ENCODE results near the gene HLA-DPA1. TPM values are rescaled to one million over a fixed set of nuclear protein-coding genes. Genes with fewer than 3 reads are reported as not detected.
"Not testable (repeated sequence)": the region's sequence is repeated elsewhere in the genome, so short reads cannot be mapped to it uniquely, and the experiment has no call there.

HLA-DPA1 gene
- total RNA-seq, 1 experiment from 2014 or later = not detected

DNA sequence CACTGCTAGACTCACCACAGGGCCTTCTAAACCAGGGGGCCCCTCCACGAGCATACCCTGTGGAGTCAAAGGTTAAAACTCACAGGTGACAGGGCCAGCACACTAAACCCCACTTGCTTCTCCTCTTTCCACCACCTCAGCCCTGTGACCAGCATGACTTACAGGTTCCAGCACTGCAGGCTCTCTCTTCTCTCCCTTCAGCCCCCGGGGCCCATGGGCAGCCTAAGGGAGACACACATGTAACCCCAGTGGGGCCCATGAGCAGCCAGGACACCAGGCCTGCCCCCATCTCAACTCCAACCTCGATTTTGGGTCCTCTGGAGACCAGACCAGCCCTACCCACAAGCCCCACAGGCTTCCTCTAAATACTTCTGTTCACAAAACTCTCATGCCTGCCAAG lies 30.3 kb upstream of the HLA-DPA1 start:
- H4K20me1 ChIP-seq (ENCODE audit: insufficient read depth) = no peaks in the 10 kb centered on the region
- H3K9me3 ChIP-seq (ENCODE audit: insufficient read depth, low read depth) = 0 out of 2 replicates have a peak, but pooled peaks cover 11% of the 10 kb centered on the region
- no peak overlapping the region for H3K4me3 ChIP-seq
- no peak overlapping the region for H3K4me2 ChIP-seq
- H3K27me3 ChIP-seq (ENCODE audit: insufficient read depth, low read depth) = peaks cover 19% of the 10 kb centered on the region
- no peak overlapping the region for H3K27ac ChIP-seq
- no TSS peak for BruUV-seq (replicated peaks)
- no peaks in the 10 kb centered on the region for H3K79me2 ChIP-seq (ENCODE audit: low read depth)
- H2AFZ ChIP-seq = no peak overlapping the region
- no peaks in the 10 kb centered on the region for H3K9me2 ChIP-seq (ENCODE audit: insufficient read depth)
- ChIA-PET CTCF (no interaction called here), POLR2A (ENCODE audit: unreplicated experiment) (no interaction called here)
- no peaks in the 10 kb centered on the region for H3K4me1 ChIP-seq (replicated peaks; ENCODE audit: insufficient read depth)
- H3F3A ChIP-seq (ENCODE audit: insufficient read depth, low read depth) = no peaks in the 10 kb centered on the region
- TF ChIP-seq, protein P1, sequence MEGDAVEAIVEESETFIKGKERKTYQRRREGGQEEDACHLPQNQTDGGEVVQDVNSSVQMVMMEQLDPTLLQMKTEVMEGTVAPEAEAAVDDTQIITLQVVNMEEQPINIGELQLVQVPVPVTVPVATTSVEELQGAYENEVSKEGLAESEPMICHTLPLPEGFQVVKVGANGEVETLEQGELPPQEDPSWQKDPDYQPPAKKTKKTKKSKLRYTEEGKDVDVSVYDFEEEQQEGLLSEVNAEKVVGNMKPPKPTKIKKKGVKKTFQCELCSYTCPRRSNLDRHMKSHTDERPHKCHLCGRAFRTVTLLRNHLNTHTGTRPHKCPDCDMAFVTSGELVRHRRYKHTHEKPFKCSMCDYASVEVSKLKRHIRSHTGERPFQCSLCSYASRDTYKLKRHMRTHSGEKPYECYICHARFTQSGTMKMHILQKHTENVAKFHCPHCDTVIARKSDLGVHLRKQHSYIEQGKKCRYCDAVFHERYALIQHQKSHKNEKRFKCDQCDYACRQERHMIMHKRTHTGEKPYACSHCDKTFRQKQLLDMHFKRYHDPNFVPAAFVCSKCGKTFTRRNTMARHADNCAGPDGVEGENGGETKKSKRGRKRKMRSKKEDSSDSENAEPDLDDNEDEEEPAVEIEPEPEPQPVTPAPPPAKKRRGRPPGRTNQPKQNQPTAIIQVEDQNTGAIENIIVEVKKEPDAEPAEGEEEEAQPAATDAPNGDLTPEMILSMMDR (conservative IDR thresholded peaks at IDR 0.05) = no peak
- no peak for TF ChIP-seq EZH2 (IDR thresholded peaks at IDR 0.05; ENCODE audit: low read depth)
- H3K36me3 ChIP-seq (ENCODE audit: low read depth) = no peaks in the 10 kb centered on the region
- no peak for DNase-seq
- intact Hi-C loops (cut with micrococcal nuclease; ENCODE audit: unreplicated experiment) = no loop called here

DNA sequence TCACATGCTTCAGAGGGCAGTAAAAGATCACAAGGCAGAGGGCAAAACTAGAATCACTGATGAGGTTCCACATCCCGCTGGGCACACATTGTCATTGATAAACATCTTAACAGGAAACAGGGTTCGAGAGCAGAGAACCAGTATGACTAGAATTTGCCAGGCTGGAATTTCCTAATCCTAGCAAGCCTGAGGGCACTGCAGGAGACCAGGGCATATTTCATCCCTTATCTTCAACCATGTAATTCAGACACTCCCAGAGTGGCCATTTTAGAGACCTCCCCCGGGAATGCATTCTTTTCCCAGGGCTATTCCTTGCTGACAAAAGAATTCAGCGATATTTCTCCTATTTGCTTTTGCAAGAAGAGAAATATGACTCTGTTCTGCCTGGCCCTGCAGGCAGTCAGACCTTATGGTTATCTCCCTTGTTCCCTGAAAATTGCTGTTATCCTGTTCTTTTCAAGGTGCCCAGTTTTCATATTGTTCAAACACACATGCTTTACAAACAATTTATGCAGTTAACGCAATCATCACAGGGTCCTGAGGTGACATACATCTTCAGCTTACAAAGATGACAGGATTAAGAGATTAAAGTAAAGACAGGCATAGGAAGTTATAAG lies 27.8 kb upstream of the HLA-DPA1 start:
- intact Hi-C loops (cut with micrococcal nuclease; ENCODE audit: unreplicated experiment); H3K79me2 ChIP-seq (ENCODE audit: low read depth); H4K20me1 ChIP-seq (ENCODE audit: insufficient read depth); POLR2A ChIA-PET (ENCODE audit: unreplicated experiment); DNase-seq; H3K36me3 ChIP-seq (ENCODE audit: low read depth); CTCF ChIA-PET; H3K9me2 ChIP-seq (ENCODE audit: insufficient read depth); H3K4me1 ChIP-seq (replicated peaks; ENCODE audit: insufficient read depth); BruUV-seq (replicated peaks); H3F3A ChIP-seq (ENCODE audit: insufficient read depth, low read depth); H2AFZ ChIP-seq; H3K4me3 ChIP-seq; H3K27ac ChIP-seq; H3K4me2 ChIP-seq: not testable (repeated sequence)
- Histone ChIP-seq H3K9me3 (ENCODE audit: insufficient read depth, low read depth) (0 out of 2 replicates have a peak, but pooled peaks cover 11% of the 10 kb centered on the region), H3K27me3 (ENCODE audit: insufficient read depth, low read depth) (peaks cover 11% of the 10 kb centered on the region)

DNA sequence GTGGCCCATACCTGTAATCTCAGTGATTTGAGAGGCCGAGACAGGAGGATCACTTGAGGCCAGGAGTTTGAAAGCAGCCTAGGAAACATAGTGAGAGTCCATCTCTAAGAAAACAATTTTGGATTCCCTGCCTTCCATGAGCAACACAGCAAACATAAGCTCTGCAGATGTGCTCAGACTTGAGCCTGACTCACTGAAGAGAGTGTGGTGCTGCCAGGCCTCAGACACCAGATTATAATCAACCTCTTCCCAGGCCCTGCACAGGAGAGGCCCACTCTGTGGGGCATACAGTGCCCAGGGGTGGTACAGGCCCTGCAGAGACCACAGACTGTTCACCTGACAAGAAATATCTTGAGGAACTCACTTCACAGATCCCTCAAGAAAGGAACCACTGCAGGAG lies 22.2 kb upstream of the HLA-DPA1 start:
- 0 out of 2 replicates have a peak, but pooled peaks cover 8% of the 10 kb centered on the region for H3K9me3 ChIP-seq (ENCODE audit: insufficient read depth, low read depth)
- no peaks in the 10 kb centered on the region for H3F3A ChIP-seq (ENCODE audit: insufficient read depth, low read depth)
- BruUV-seq (replicated peaks) = no TSS peak
- H4K20me1 ChIP-seq (ENCODE audit: insufficient read depth) = no peaks in the 10 kb centered on the region
- H3K27me3 ChIP-seq (ENCODE audit: insufficient read depth, low read depth) = peaks cover 45% of the 10 kb centered on the region
- no peak overlapping the region for H3K4me2 ChIP-seq
- H3K36me3 ChIP-seq (ENCODE audit: low read depth) = no peaks in the 10 kb centered on the region
- DNase-seq = no peak
- intact Hi-C loops (cut with micrococcal nuclease; ENCODE audit: unreplicated experiment) = no loop called here
- H3K4me3 ChIP-seq = no peak overlapping the region
- TF ChIP-seq EZH2 (IDR thresholded peaks at IDR 0.05; ENCODE audit: low read depth) = no peak
- no peak overlapping the region for H2AFZ ChIP-seq
- H3K79me2 ChIP-seq (ENCODE audit: low read depth) = no peaks in the 10 kb centered on the region
- POLR2A ChIA-PET (ENCODE audit: unreplicated experiment) = no interaction called here
- H3K9me2 ChIP-seq (ENCODE audit: insufficient read depth) = no peaks in the 10 kb centered on the region
- no peaks in the 10 kb centered on the region for H3K4me1 ChIP-seq (replicated peaks; ENCODE audit: insufficient read depth)
- CTCF ChIA-PET = no interaction called here
- H3K27ac ChIP-seq = no peak overlapping the region

DNA sequence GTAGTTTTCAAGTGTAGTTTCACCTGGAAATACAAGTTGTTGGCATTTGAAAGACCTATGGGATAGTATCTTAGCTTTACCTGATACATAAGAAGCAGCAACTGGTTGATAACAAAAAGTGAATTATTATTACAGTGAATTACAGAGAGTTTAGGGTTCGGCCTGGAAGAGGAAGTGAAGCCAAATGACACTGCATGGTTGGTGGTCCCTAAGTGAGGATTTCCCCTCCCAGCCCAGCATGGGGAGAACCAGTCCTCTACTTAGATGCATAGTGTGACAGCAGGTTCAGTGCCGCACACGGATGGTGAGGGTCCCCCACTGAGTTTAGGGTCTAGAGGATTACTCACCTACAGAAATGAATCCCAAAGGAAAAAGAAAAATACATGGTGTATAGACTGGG lies 20.4 kb upstream of the HLA-DPA1 start:
- ChIA-PET CTCF (no interaction called here), POLR2A (ENCODE audit: unreplicated experiment) (no interaction called here)
- no TSS peak for BruUV-seq (replicated peaks)
- TF ChIP-seq, protein P1 (conservative IDR thresholded peaks at IDR 0.05) = no peak
- no peak for TF ChIP-seq EZH2 (IDR thresholded peaks at IDR 0.05; ENCODE audit: low read depth)
- H3K4me1 ChIP-seq (replicated peaks; ENCODE audit: insufficient read depth) = no peaks in the 10 kb centered on the region
- H3K4me2 ChIP-seq = no peak overlapping the region
- intact Hi-C loops (cut with micrococcal nuclease; ENCODE audit: unreplicated experiment) = no loop called here
- H2AFZ ChIP-seq = no peak overlapping the region
- no peaks in the 10 kb centered on the region for H3K36me3 ChIP-seq (ENCODE audit: low read depth)
- no peak overlapping the region for H3K4me3 ChIP-seq
- H3K9me2 ChIP-seq (ENCODE audit: insufficient read depth) = no peaks in the 10 kb centered on the region
- H3F3A ChIP-seq (ENCODE audit: insufficient read depth, low read depth) = no peaks in the 10 kb centered on the region
- no peaks in the 10 kb centered on the region for H4K20me1 ChIP-seq (ENCODE audit: insufficient read depth)
- DNase-seq = no peak
- H3K79me2 ChIP-seq (ENCODE audit: low read depth) = no peaks in the 10 kb centered on the region
- no peak overlapping the region for H3K27ac ChIP-seq
- H3K27me3 ChIP-seq (ENCODE audit: insufficient read depth, low read depth) = peaks cover 63% of the 10 kb centered on the region
- no peaks in the 10 kb centered on the region for H3K9me3 ChIP-seq (ENCODE audit: insufficient read depth, low read depth)

All from PC-9 (cell line).